NCI-H1694 (cell line): ENCODE measurements around the gene PHYHIPL.
A peak's percentile ranks its signal among the peaks of the same experiment; 100 is the strongest.

Experiments used
- DNase-seq: peaks from one replicate; lab custom pipeline; 2025; lab: John Stamatoyannopoulos, UW

The PHYHIPL gene

DNA sequence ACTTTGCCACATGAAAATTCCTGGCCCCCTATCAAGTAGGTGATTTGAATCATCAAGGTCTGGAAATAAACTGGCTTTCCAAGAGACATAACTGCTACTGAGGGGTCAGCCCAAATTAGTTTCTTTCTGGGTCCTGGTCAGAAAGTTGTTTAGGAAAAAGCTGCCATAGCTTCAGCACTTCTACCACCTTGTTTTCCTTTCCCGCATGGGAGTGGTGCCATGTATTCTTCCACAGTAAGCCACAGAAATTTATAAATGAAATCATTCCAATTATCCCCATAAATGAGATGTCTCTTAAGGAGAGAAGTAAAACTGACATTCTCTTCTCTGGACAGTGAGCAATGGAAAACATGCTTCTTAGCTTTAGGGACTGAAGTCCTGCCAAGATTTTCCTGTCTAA lies 80.8 kb downstream of the PHYHIPL start:
- DNase-seq = no peak

DNA sequence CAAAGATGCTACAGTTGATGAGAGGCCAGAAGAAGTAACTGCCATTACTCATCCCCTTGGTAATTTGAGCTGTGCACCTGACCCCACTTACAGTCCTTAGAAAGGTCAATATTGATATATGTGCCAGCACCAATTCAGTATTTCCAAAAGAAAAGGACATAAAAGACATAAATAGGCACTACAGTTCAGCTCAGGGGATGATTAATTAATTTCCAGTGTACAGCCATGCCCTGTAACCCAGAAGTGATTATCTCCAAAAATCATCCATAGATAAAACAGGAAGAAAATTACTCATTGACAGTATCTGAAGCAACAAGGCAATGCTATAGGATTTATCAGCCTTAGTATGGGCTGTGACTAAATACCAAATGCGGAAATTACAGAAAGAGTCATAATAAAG lies 82.4 kb downstream of the PHYHIPL start:
- no peak for DNase-seq

DNA sequence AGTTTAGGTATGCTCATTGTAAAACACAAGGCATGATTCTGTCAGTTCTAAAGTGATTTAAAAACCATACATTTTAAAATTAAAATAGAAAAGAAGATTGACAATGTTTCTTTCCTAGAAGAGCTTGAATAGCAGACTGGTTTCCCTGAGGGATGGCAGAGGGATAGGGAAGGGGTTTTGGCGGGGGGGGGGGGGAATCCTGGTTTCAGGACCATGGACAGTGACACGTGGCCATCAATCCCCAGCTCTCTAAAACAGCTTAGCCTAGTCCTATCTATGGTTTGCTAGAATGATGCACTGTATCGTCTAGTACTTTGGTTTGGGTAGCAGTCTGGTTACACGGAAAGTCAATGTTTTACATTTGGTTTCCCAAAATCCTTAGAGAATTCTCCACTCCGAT lies 88.7 kb downstream of the PHYHIPL start:
- no peak for DNase-seq

- DNase-seq = no peak
These were observed 89.9 kb downstream of the PHYHIPL start for GRCh38 chr10:59266321-59266720.

- no peak for DNase-seq
These were observed 92.0 kb downstream of the PHYHIPL start for GRCh38 chr10:59268460-59268859.

DNA sequence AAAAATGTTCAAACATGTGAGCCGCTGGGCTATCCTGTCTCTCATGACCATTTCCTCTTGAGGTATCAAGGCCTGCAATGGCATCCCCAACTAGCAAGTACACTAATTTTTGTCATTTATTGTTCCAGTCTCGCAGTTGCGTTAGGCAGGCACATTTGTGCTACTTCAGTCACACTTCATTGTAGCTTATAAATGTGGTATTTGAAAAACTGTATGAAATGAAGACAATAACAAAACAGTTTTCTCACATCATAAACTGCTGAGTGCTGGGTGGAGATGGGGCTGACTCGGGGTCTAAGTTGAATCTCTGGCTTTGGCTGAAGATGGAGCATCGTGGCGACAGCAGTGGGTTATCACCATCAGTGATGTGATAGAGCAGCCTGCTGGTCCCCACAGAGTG lies 93.2 kb downstream of the PHYHIPL start:
- no peak for DNase-seq

GRCh38 chr10:59270492-59270891 lies 94.0 kb downstream of the PHYHIPL start:
- no peak for DNase-seq

DNA sequence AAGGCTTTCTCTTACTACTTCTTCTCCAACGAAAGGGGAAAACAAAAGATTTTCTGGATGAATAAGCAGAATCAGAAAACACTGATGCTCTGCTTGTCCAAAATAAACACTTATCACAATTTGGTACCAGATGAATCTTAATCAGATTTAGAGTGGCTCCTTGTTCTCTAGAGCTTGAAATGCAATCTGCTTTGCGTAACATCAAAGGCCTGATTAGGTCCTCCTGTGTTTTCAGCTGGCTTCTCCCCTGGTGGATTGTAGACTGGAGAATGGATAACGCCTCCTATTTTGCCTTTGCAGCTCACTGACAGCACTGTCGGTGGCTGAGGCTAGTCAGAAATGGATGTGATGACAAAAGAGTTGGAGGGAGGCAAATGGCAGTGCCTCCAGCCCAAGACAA lies 94.7 kb downstream of the PHYHIPL start:
- no peak for DNase-seq

- DNase-seq = no peak
These were observed 95.6 kb downstream of the PHYHIPL start for GRCh38 chr10:59272061-59272460.

DNA sequence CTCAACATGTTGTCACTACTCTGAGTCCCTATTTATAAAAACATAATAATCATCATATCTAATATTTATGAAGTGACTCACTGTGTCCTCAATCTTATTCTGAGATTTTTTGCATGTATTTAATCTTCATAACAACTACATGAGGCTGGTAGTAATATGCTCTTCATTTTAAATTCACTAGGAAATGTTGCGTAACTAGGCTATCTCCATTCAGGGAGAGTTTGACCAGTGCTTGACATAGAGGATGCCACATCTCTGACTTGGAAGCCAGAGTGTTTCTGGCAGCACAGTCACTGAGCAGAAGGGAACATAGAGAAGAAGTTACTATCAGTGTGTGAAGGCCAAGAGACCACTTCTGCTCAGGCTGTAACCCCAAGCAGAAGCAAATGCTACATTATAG lies 97.0 kb downstream of the PHYHIPL start:
- DNase-seq = no peak

- DNase-seq = no peak
These were observed 99.7 kb downstream of the PHYHIPL start for GRCh38 chr10:59276133-59276532.

DNA sequence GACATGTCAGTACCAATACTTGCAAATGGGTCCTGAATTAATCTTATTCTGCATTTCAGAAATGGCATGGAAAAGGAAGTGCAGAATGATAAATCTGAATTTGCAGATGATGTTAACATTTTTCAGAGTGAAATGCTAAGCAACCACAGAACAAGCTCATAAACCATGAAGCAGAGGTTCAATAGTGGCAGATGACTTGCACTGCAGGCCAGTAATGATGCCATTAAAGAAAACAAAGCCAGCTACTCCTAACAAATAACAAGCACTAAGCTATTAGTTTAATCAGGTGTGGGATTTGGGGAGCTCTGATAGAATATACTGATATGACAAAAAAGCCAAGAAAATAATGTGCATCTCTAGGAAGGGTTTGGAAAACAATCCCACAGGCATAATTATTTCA lies 100.5 kb downstream of the PHYHIPL start:
- no peak for DNase-seq

GRCh38 chr10:59279476-59279875 lies 103.0 kb downstream of the PHYHIPL start:
- no peak for DNase-seq

GRCh38 chr10:59279991-59280505 lies 103.6 kb downstream of the PHYHIPL start:
- no peak for DNase-seq

DNA sequence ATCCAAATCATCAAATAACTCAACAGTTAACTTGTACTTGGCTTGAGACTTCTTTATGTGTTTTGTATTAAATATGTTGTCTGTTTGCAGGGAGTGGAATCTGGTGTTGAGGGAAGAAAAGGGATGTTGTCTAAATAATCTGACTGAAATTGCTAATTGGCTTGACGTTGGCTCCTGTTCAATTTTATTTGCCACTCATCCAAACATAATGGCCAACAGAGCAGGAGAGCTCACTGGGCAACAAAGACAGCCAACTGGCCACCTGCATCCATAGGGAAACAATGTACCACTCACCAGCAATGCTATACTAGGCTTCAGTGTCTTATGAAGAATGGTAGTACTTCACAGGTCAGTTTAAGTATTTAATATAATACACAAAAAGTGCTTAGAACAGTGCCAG lies 105.4 kb downstream of the PHYHIPL start:
- DNase-seq = no peak

DNA sequence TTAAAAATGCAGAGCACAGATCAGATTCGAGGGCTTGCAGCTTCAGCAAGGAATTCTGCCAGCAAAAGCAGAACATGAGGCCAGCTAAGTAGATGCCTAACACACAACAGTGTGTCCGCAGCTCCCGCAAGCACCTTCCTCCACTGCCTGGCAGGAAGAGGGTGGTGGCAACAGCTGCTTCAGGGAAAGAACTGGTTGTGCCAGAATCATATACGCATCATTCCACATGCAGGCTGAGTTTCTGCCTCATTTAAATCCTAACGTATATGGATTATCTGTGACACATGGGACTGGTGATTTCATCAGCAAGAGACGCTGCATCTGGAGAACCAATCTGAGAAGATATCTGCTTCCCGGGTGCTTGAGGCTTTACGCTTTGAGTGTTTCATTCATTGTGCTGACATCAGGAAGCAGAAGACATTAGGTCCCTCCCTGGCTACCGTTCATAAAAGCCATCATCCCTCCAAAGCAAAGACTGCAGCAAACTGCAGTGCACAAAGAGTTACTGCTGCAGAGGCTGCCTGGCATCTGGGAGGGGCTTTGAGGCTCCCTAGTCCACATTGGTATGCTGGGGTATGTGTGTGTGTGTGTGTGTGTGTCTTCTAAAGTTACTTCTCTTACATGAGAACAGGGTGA lies 107.1 kb downstream of the PHYHIPL start:
- DNase-seq = peak; percentile 82

GRCh38 chr10:59284118-59284975 lies 107.9 kb downstream of the PHYHIPL start:
- no peak for DNase-seq

GRCh38 chr10:59285073-59285472 lies 108.6 kb downstream of the PHYHIPL start:
- no peak for DNase-seq

DNA sequence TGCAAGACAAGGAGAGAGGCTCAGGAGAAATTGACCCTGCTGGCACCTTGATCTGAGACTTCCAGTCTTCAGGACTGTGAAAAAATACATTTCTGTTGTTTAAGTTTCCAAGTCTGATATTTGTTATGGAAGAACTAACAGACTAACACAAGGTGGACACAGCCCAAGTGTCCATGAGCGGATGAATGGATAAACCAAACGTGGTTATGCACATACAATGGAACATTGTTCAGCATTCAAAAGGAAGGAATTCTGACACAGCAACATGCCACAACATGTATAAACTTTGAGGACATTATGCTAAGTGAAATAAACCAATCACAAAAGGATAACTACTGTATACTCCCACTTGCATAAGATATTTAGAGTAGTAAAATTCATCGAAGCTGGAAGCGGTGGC lies 109.4 kb downstream of the PHYHIPL start:
- DNase-seq = no peak

- no peak for DNase-seq
These were observed 111.3 kb downstream of the PHYHIPL start for GRCh38 chr10:59287587-59288255.

- DNase-seq = no peak
These were observed 113.4 kb downstream of the PHYHIPL start for GRCh38 chr10:59289853-59290252.

- no peak for DNase-seq
These were observed 114.0 kb downstream of the PHYHIPL start for GRCh38 chr10:59290448-59290847.
